ENCODE measurements around the gene STRIP2.

The STRIP2 gene

GRCh38 chr7:129417073-129417472, 17.2 kb upstream of the STRIP2 start:
- Mint-ChIP-seq H3K27me3 (ENCODE audit: low read depth) (no peaks in the 10 kb centered on the region), H3K36me3 (ENCODE audit: low read depth) (peaks cover 39% of the 10 kb centered on the region), H3K9me3 (peaks cover 6% of the 10 kb centered on the region), H3K4me3 (no peak overlapping the region), H3K27ac (no peak overlapping the region), H3K4me1 (no peaks in the 10 kb centered on the region)
- no peak for TF ChIP-seq CTCF (IDR thresholded peaks at IDR 0.05; ENCODE audit: unreplicated experiment in 3 of 3)

- H3K27me3 Mint-ChIP-seq (ENCODE audit: low read depth): peaks cover 2% of the 10 kb centered on the region
- no peaks in the 10 kb centered on the region for H3K9me3 Mint-ChIP-seq
- H3K27ac Mint-ChIP-seq: no peak overlapping the region
- no peak for TF ChIP-seq CTCF (IDR thresholded peaks at IDR 0.05; ENCODE audit: unreplicated experiment in 3 of 3)
- no peak overlapping the region for H3K4me3 Mint-ChIP-seq
- peaks cover 5% of the 10 kb centered on the region for H3K4me1 Mint-ChIP-seq
- H3K36me3 Mint-ChIP-seq (ENCODE audit: low read depth): peaks cover 40% of the 10 kb centered on the region
Observed at GRCh38 chr7:129421717-129422250, 12.4 kb upstream of the STRIP2 start.

GRCh38 chr7:129422727-129423126, 11.5 kb upstream of the STRIP2 start:
- peaks cover 5% of the 10 kb centered on the region for H3K27me3 Mint-ChIP-seq (ENCODE audit: low read depth)
- H3K27ac Mint-ChIP-seq: no peak overlapping the region
- H3K4me3 Mint-ChIP-seq: no peak overlapping the region
- peaks cover 49% of the 10 kb centered on the region for H3K36me3 Mint-ChIP-seq (ENCODE audit: low read depth)
- no peaks in the 10 kb centered on the region for H3K9me3 Mint-ChIP-seq
- H3K4me1 Mint-ChIP-seq: peaks cover 11% of the 10 kb centered on the region
- TF ChIP-seq CTCF (IDR thresholded peaks at IDR 0.05; ENCODE audit: unreplicated experiment in 3 of 3): no peak

GRCh38 chr7:129423700-129424410, 10.4 kb upstream of the STRIP2 start:
- Mint-ChIP-seq H3K27ac (no peak overlapping the region), H3K9me3 (no peaks in the 10 kb centered on the region), H3K4me3 (no peak overlapping the region), H3K27me3 (ENCODE audit: low read depth) (peaks cover 9% of the 10 kb centered on the region), H3K36me3 (ENCODE audit: low read depth) (peaks cover 48% of the 10 kb centered on the region), H3K4me1 (peaks cover 12% of the 10 kb centered on the region)
- TF ChIP-seq CTCF (IDR thresholded peaks at IDR 0.05; ENCODE audit: unreplicated experiment in 3 of 3): no peak

GRCh38 chr7:129426482-129426881, 7.8 kb upstream of the STRIP2 start:
- peaks cover 12% of the 10 kb centered on the region for H3K4me1 Mint-ChIP-seq
- peaks cover 21% of the 10 kb centered on the region for H3K27me3 Mint-ChIP-seq (ENCODE audit: low read depth)
- no peaks in the 10 kb centered on the region for H3K9me3 Mint-ChIP-seq
- TF ChIP-seq CTCF (IDR thresholded peaks at IDR 0.05; ENCODE audit: unreplicated experiment in 3 of 3): no peak
- no peak overlapping the region for H3K27ac Mint-ChIP-seq
- no peak overlapping the region for H3K4me3 Mint-ChIP-seq
- H3K36me3 Mint-ChIP-seq (ENCODE audit: low read depth): peaks cover 49% of the 10 kb centered on the region

- Mint-ChIP-seq H3K27me3 (ENCODE audit: low read depth) (peaks cover 31% of the 10 kb centered on the region), H3K4me3 (no peak overlapping the region), H3K9me3 (no peaks in the 10 kb centered on the region), H3K4me1 (peaks cover 13% of the 10 kb centered on the region), H3K27ac (peak overlapping the region in 2 of 3 experiments; percentile 28 to 44), H3K36me3 (ENCODE audit: low read depth) (peaks cover 48% of the 10 kb centered on the region)
- no peak for TF ChIP-seq CTCF (IDR thresholded peaks at IDR 0.05; ENCODE audit: unreplicated experiment in 3 of 3)
Observed at GRCh38 chr7:129427526-129428045, 6.6 kb upstream of the STRIP2 start.
